Measurements from ENCODE around the gene TAF1. TPM values are rescaled to one million over a fixed set of nuclear protein-coding genes. Genes with fewer than 3 reads are reported as not detected.

TAF1 gene
- total RNA-seq, 2 donors from 2014 or later, result 27.1 to 67.9 TPM

DNA sequence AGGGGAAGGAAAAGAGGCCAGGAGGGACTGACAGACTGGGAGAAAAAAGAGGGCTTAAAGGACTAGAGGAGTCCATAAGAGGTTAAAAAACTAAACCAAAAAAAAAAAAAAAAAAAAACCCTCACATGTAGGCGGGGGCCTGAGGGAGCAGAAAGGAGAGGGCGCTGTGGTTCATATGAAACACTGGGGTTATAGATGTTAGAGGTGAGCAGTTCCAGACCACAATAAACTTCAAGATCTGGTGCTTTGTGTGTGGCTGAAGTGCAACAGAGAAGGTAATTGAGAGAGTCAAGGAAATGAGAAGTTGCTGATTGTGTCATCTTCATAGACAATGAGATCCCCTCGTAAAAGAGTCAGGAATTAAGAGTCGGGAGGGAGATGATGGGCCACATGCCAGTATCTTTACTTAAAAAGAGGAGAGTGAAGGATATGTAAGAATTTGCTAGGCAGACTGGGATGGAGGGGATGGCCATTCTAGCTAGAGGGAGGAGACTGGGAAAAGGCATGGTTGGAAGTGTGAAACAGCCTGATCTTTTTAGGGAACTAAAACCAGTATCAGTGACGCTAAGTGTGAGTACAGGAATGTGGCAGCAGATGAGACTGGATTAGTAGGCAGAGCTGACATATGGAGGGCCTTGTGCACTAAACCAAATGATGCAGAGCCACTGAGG is 148.3 kb downstream of the TAF1 start:
- 9% methylated on average over 5 of the region's 5 CpGs for WGBS
- intact Hi-C loops (cut with DNase I), result no loop called here

GRCh38 chrX:71515038-71515396 is 148.9 kb downstream of the TAF1 start:
- no peaks in the 10 kb centered on the region for H3K9me3 ChIP-seq
- no peaks in the 10 kb centered on the region for H3K27me3 ChIP-seq (replicated peaks; ENCODE audit: insufficient read depth)
- H3K36me3 ChIP-seq, result no peaks in the 10 kb centered on the region
- no peak for TF ChIP-seq POLR2AphosphoS5 (IDR thresholded peaks at IDR 0.05)
- TF ChIP-seq, protein P1, sequence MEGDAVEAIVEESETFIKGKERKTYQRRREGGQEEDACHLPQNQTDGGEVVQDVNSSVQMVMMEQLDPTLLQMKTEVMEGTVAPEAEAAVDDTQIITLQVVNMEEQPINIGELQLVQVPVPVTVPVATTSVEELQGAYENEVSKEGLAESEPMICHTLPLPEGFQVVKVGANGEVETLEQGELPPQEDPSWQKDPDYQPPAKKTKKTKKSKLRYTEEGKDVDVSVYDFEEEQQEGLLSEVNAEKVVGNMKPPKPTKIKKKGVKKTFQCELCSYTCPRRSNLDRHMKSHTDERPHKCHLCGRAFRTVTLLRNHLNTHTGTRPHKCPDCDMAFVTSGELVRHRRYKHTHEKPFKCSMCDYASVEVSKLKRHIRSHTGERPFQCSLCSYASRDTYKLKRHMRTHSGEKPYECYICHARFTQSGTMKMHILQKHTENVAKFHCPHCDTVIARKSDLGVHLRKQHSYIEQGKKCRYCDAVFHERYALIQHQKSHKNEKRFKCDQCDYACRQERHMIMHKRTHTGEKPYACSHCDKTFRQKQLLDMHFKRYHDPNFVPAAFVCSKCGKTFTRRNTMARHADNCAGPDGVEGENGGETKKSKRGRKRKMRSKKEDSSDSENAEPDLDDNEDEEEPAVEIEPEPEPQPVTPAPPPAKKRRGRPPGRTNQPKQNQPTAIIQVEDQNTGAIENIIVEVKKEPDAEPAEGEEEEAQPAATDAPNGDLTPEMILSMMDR (IDR thresholded peaks at IDR 0.05), result no peak
- no peak for TF ChIP-seq POLR2A (IDR thresholded peaks at IDR 0.05)
- DNase-seq (ENCODE audit: low spot score), result no peak
- no peaks in the 10 kb centered on the region for H3K4me1 ChIP-seq (replicated peaks)
- WGBS, result 92% methylated on average over 2 of the region's 2 CpGs
- no peak overlapping the region for H3K4me3 ChIP-seq
- intact Hi-C loops (cut with DNase I), result no loop called here
- no peak overlapping the region for H3K27ac ChIP-seq

More for the DNA sequence above, 148.3 kb downstream of the TAF1 start:
- TF ChIP-seq POLR2AphosphoS5 (IDR thresholded peaks at IDR 0.05) (no peak), POLR2A (IDR thresholded peaks at IDR 0.05) (no peak)
- TF ChIP-seq, protein P1 (IDR thresholded peaks at IDR 0.05), result no peak
- no peaks in the 10 kb centered on the region for H3K36me3 ChIP-seq
- no peaks in the 10 kb centered on the region for H3K9me3 ChIP-seq
- no peak for DNase-seq (ENCODE audit: low spot score)
- H3K4me3 ChIP-seq, result no peak overlapping the region
- no peak overlapping the region for H3K27ac ChIP-seq
- H3K4me1 ChIP-seq (replicated peaks), result no peaks in the 10 kb centered on the region
- no peaks in the 10 kb centered on the region for H3K27me3 ChIP-seq (replicated peaks; ENCODE audit: insufficient read depth)

Small RNA genes within 50 kb of the gene (small RNA-seq; reads per million reads assigned to genes)
- gene AL590762.4, result 0 reads per million in 2 donors
- 0 reads per million in 2 donors for gene RF00019

Other genes with a start within 250 kb of the TAF1 start
- 10 to 100 TPM; 29.4 to 82.3 TPM for gene MED12, start 247.8 kb upstream of the TAF1 start, total RNA-seq
- 1 to 10 TPM; 1.4 to 9.4 TPM for gene NLGN3, start 221.5 kb upstream of the TAF1 start, total RNA-seq
- gene GJB1, start 143.1 kb upstream of the TAF1 start, total RNA-seq, result 10 to 100 TPM; 28.3 to 57.6 TPM
- 10 to 100 TPM; 23.2 to 71.6 TPM for gene ZMYM3, start 112.2 kb upstream of the TAF1 start, total RNA-seq
- gene NONO, start 82.7 kb upstream of the TAF1 start, total RNA-seq, result 100 to 1,000 TPM; 266 to 287 TPM
- gene ITGB1BP2, start 64.6 kb upstream of the TAF1 start, total RNA-seq, result 1 to 10 TPM in 1 of 2 donors, under 1 TPM in 1; 0.77 to 6.5 TPM
- 100 to 1,000 TPM in 1 of 2 donors, 10 to 100 TPM in 1; 68.0 to 126 TPM for gene OGT, start 166.7 kb downstream of the TAF1 start, total RNA-seq
- gene GCNA, start 212.1 kb downstream of the TAF1 start, total RNA-seq, result 10 to 100 TPM in 1 of 2 donors, 1 to 10 TPM in 1; 1.4 to 18.0 TPM

Measured in prostate gland (tissue), 2 donors.